Uterus (tissue), 4 donors: Measurements from ENCODE around the gene KCNJ10. TPM values are rescaled to one million over a fixed set of nuclear protein-coding genes. Genes with fewer than 3 reads are reported as not detected.

Source experiments
- DNase-seq, 2 donors: peaks; one replicate each; pipeline ENCODE4 v3.0.0-alpha.2; 2019 to 2020
- H3K27ac ChIP-seq, 2 donors: fragments of 200-600 bp; sonication (generic); 1 replicate in 1 of 2; 2 replicates in 1 of 2; pipeline ENCODE4 v1.5.1; 2016 to 2018
- H3K27me3 ChIP-seq, 2 donors: fragments of 200-600 bp; sonication (generic); one replicate each; pipeline ENCODE4 v1.5.1; 2018 to 2019; ENCODE audit warnings: control low read depth in 1 of 2
- H3K36me3 ChIP-seq, 2 donors: fragments of 200-600 bp; sonication (generic); one replicate each; pipeline ENCODE4 v1.5.1; 2019; ENCODE audit warnings: control low read depth in 1 of 2
- H3K4me1 ChIP-seq, 2 donors: fragments of 200-600 bp; sonication (generic); one replicate each; pipeline ENCODE4 v1.5.1; 2018 to 2019; ENCODE audit warnings: control low read depth in 1 of 2
- H3K4me3 ChIP-seq, 2 donors: fragments of 200-600 bp; sonication (generic); 1 replicate in 1 of 2; 2 replicates in 1 of 2; pipeline ENCODE4 v1.5.1; 2018 to 2019; ENCODE audit warnings: mild to moderate bottlenecking in 1 of 2
- H3K9me3 ChIP-seq, 2 donors: fragments of 200-600 bp; sonication (generic); one replicate each; pipeline ENCODE4 v1.5.1; 2019; ENCODE audit warnings: control low read depth in 1 of 2
- CTCF ChIP-seq, 4 experiments: fragments of 200-600 bp in 2 of 4; fragments of 450-650 bp in 2 of 4; sonication (generic) in 2 of 4; IDR thresholded peaks; one replicate each; pipeline ENCODE4 v1.5.1; 2016 to 2019; ENCODE audit warnings: antibody characterized with exemption in 4 of 4, mild to moderate bottlenecking in 2 of 4, moderate library complexity in 1 of 4
- POLR2A ChIP-seq, 2 donors: fragments of 450-650 bp; IDR thresholded peaks; one replicate each; pipeline ENCODE4 v1.6.1; 2016; ENCODE audit warnings: antibody characterized with exemption in 2 of 2, mild to moderate bottlenecking in 1 of 2, moderate library complexity in 1 of 2
- intact Hi-C: fragments of 100-400 bp; cut with DNase I; formaldehyde crosslinking; loops from one replicate; pipeline ENCODE4 v1.15.1; 2023; ENCODE audit warnings: low total_unique reads
- total RNA-seq, 4 donors: library from RNA; depleted of rRNA in 3 of 4; stranded (reverse); fragments of >200 nt in 3 of 4; gene quantifications; one replicate each; pipeline versions ENCODE4 v1.1.0 to v1.2.4, GENCODE V29; 2014 to 2023
- donor health status: DM: yes; HTN: yes; CAD: no.

Gene KCNJ10
- total RNA-seq, 4 donors from 2014 or later, result 0.58 TPM; not detected in 3

- no peak for TF ChIP-seq CTCF (IDR thresholded peaks at IDR 0.05)
- TF ChIP-seq POLR2A (IDR thresholded peaks at IDR 0.05), result no peak
- DNase-seq, result no peak
- no peaks in the 10 kb centered on the region for H3K9me3 ChIP-seq
- no peaks in the 10 kb centered on the region for H3K36me3 ChIP-seq
- intact Hi-C loops, result no loop called here
- no peak overlapping the region for H3K27ac ChIP-seq
- no peaks in the 10 kb centered on the region for H3K27me3 ChIP-seq
- no peak overlapping the region for H3K4me3 ChIP-seq
- no peaks in the 10 kb centered on the region for H3K4me1 ChIP-seq
These were observed 39.7 kb upstream of the KCNJ10 start for GRCh38 chr1:160109686-160110085.

- TF ChIP-seq POLR2A (IDR thresholded peaks at IDR 0.05), result no peak
- TF ChIP-seq CTCF (IDR thresholded peaks at IDR 0.05), result no peak
- Histone ChIP-seq H3K36me3 (no peaks in the 10 kb centered on the region), H3K27ac (no peak overlapping the region), H3K4me3 (no peak overlapping the region), H3K27me3 (no peaks in the 10 kb centered on the region), H3K9me3 (no peaks in the 10 kb centered on the region), H3K4me1 (no peaks in the 10 kb centered on the region)
- no peak for DNase-seq
- intact Hi-C loops, result no loop called here
These were observed 39.1 kb upstream of the KCNJ10 start for GRCh38 chr1:160108888-160109662.

- intact Hi-C loops, result no loop called here
- no peak for TF ChIP-seq POLR2A (IDR thresholded peaks at IDR 0.05)
- no peak for TF ChIP-seq CTCF (IDR thresholded peaks at IDR 0.05)
These were observed 37.6 kb upstream of the KCNJ10 start for GRCh38 chr1:160107512-160107911.

GRCh38 chr1:160105155-160105554 lies 35.2 kb upstream of the KCNJ10 start:
- DNase-seq, result no peak
- TF ChIP-seq POLR2A (IDR thresholded peaks at IDR 0.05), result no peak
- TF ChIP-seq CTCF (IDR thresholded peaks at IDR 0.05), result no peak
- no peak overlapping the region for H3K27ac ChIP-seq
- no peaks in the 10 kb centered on the region for H3K36me3 ChIP-seq
- no peaks in the 10 kb centered on the region for H3K9me3 ChIP-seq
- intact Hi-C loops, result no loop called here
- peaks cover 0 to 3% of the 10 kb centered on the region in 2 donors for H3K4me1 ChIP-seq
- no peak overlapping the region for H3K4me3 ChIP-seq
- H3K27me3 ChIP-seq, result no peaks in the 10 kb centered on the region

More at GRCh38 chr1:160107512-160107911, 37.6 kb upstream of the KCNJ10 start:
- Histone ChIP-seq H3K9me3 (no peaks in the 10 kb centered on the region), H3K4me1 (no peaks in the 10 kb centered on the region), H3K27me3 (no peaks in the 10 kb centered on the region), H3K27ac (no peak overlapping the region), H3K4me3 (no peak overlapping the region), H3K36me3 (no peaks in the 10 kb centered on the region)
- DNase-seq, result no peak

GRCh38 chr1:160104486-160104885 lies 34.5 kb upstream of the KCNJ10 start:
- TF ChIP-seq CTCF (IDR thresholded peaks at IDR 0.05) (no peak), POLR2A (IDR thresholded peaks at IDR 0.05) (no peak)
- Histone ChIP-seq H3K27ac (no peak overlapping the region), H3K9me3 (no peaks in the 10 kb centered on the region), H3K4me1 (peaks cover 0 to 3% of the 10 kb centered on the region in 2 donors), H3K4me3 (no peak overlapping the region), H3K36me3 (no peaks in the 10 kb centered on the region), H3K27me3 (no peaks in the 10 kb centered on the region)
- intact Hi-C loops, result no loop called here
- DNase-seq, result no peak
